HEK293 (cell line): ENCODE data around the gene ALPK3.

Experiments used
- YY1 ChIP-seq: fragments of 450-650 bp; formaldehyde crosslinking; IDR thresholded peaks from 2 replicates; pipeline ENCODE4 v1.5.1; 2018; ENCODE audit warnings: missing biosample characterization, missing genetic modification characterization
- ZNF10 ChIP-seq: fragments of 450-650 bp; formaldehyde crosslinking; IDR thresholded peaks from 2 replicates; pipeline ENCODE4 v1.5.1; 2017; ENCODE audit warnings: missing biosample characterization, missing genetic modification characterization
- ZNF48 ChIP-seq: fragments of 450-650 bp; formaldehyde crosslinking; IDR thresholded peaks from 2 replicates; pipeline ENCODE4 v1.5.1; 2016; ENCODE audit warnings: missing biosample characterization, missing genetic modification characterization

GRCh38 chr15:84910928-84911623 is 93.9 kb downstream of the ALPK3 start:
- TF ChIP-seq ZNF48 (tag by site-specific recombination), result no peak
- TF ChIP-seq ZNF10 (tag by site-specific recombination), result no peak
- TF ChIP-seq YY1 (tag by site-specific recombination), result no peak
